HuH-7.5 (cell line): ENCODE data around the gene GDA.
"Not testable (repeated sequence)": the region's sequence is repeated elsewhere in the genome, so short reads cannot be mapped to it uniquely, and the experiment has no call there.

Source experiments
- DNase-seq: peaks from one replicate; pipeline ENCODE4 v3.0.0; 2011; ENCODE audit warnings: low spot score

GDA gene

DNA sequence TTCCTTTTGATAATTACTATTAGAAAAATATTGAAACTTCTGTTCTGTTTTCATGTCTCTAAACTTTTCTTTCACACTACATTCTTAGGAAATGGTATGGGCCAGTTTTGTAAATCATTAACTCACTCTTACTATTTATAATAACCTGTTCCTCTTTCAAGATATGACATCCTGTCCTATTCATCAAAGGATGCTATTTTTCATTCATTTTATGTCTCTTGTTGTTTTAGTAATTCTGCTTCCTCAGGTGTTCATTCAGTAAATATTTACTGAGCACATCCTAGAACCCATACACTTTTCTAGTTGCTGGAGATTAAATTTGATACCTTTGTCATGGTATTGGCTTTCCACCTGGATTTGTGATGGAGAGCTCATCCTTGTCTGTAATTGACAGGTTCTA is 58.0 kb downstream of the GDA start:
- DNase-seq, result no peak

DNA sequence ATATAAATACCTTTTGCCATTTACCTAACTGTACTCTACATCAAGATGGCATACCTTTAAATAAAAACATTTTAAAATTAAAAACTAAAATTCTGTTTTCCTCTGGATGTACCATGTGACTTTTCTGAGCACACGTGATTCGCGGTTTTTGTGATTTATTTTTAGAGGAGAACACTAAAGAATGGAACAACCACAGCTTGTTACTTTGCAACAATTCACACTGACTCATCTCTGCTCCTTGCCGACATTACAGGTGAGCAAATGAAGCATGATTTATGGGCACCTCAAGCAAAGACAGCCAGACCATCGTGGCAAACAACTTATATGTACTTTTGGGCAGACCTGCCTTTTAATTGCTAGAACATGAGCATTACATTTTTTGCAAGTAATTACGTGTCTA is 61.3 kb downstream of the GDA start:
- DNase-seq, result no peak

GRCh38 chr9:72211047-72211446 is 61.8 kb downstream of the GDA start:
- DNase-seq, result no peak

- DNase-seq, result no peak
These were observed 64.7 kb downstream of the GDA start for GRCh38 chr9:72213906-72214305.

DNA sequence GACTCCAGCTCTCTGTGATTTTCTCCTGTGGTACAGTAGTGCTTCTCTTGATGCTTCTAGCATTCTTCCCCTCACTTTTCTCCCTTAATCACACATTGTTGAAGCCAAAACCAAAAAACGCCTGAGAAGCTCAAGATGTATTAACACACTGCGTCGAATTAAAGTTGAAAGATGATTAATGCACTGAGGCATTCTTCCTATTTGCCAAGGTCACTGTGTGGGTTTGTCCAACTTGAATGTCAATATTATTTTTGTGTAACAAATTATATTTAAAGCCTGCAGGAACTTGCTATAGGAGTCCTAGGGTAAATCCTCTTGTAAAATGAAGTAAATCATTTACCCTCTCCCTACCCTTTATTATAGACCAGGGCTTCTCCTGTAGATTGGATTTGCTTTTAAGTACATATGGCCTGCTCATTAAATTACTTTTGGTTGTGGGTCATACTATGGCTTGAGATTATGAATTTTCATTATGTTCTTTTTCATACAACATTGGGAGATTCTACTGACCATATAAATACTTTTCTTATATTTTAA is 68.1 kb downstream of the GDA start:
- no peak for DNase-seq

DNA sequence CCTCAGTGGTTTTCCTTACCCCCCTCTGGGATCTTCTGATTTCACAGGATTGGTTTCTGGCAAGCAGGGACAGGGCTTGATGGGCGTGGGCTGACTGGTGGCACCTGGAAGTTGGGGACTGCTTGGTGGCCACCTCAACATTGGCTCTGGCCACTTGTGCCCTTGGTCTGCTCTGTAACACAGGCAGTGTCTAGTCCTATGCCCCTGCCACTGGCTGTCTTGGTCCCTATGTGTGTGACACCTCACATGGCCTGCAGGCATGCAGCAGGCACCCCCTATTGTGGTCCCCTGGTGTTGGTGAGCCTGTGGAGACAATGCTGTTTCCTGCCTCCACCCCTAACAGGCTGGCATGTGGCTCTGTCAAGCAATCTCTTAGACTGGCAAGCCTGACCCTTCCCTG is 71.3 kb downstream of the GDA start:
- DNase-seq, result no peak

DNA sequence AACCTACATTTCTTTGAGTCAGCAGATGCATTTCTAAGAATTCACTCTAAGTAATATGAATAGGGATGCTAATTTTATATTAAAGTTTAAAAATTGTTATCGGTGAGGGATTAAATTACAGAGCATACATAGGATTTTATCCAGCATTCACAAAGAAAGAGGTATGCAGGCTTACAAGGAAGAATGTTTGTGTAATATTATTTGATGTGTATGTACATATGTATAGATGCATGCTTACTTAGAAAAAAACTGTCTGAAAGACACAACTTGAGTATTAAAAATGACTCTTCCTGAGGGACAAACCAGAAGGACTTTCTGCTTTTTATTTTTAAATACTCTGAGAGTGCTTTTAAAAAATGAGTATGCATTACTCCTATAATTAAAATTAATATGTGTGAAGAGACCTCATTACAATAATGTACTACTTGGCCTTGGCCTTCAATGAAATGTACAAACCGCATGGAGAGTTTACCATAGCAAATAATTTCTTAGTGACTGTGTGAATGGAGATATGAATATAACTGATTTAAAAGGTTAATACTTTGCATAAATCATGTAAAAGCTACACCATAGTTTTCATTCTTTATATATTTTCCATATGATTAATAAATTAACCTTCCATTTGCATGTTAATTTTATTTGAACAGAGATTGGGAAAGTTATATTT is 77.0 kb downstream of the GDA start:
- DNase-seq, result no peak

GRCh38 chr9:72228282-72228681 is 79.0 kb downstream of the GDA start:
- no peak for DNase-seq

GRCh38 chr9:72232778-72233177 is 83.5 kb downstream of the GDA start:
- DNase-seq, result no peak

DNA sequence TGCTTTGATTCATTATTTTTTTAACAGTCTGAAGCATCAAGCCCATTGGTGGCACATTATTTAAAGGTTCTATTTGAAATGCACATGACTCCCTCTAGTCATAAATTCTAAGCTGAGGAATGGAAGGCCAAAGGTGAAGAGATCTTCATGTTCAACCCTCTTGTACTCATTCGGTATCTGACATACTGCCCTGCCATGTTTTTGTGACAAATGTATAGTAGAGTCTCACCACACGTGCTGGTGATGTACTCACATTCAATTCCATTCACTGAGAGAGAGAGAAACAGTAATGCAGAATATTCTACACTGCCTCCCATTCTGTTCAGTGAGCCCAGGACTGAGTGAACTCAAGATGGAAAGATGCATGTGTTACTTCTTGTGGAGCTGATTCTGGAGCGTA is 98.3 kb downstream of the GDA start:
- DNase-seq, result no peak

- no peak for DNase-seq
These were observed 102.3 kb downstream of the GDA start for GRCh38 chr9:72251589-72251988.

DNA sequence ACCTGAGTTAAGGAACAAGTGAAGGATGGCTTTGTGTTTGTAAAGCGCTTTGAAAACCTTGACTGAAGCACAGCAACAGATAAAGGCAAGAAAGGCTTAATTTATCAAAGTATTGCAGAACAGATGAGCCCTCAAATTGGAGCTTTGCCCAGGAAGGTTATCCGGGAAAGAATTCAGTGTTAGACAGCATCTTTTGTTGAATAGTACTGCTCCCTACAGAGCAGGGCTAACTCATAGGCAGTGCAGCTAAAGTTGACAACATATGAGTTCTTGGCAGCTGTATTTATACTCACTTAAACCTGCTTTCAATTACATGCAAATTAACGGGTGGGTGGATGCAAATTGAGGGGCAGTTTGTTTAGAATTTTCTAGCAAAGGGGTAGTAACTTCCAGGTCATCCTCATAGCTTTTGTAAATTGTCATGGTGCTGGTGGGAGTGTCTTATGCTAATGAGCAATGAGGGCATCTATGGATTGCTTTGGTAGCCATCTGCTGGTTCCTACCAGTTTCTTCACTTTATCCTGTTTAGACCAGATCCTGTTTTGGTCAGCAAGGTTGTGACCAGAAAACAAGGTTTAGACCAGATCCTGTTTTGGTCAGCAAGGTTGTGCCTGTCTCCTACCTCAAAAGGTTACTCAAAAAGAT is 105.8 kb downstream of the GDA start:
- no peak for DNase-seq

DNA sequence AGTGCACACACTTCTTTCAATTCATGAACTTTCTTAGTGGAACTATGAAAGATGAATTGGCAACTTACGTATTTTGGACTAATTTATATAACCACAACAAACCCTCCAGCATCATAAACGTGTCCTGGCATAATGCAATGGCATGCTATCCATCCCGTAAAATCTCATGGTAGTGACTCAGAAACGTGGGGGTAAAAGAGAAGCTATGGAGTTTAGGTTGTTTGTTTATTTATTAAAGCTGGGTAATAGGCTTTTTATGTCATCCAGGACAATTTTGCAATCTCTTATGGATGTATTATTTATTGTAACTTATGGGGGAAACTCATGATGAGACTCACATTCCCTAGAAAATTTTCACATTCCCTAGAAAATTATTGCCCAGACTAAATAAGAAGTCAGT is 106.3 kb downstream of the GDA start:
- no peak for DNase-seq

DNA sequence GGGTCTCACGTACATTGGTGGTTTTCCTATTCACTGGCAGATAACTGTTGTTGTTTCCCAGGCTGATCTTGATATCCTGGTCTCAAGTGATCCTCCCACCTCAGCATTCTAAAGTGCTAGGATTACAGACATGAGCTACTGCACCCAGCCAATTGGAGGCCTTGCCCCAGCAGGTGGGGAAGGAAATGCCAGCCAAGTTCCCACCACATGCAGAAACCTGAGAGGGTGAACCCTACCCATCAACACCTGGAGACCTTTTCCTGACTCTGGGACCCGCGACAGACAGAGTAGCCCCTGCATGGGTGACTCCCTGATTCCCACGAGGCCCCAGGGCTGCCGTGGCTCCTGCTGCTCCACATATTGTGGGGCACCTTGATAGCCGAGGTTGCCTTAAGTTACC is 107.7 kb downstream of the GDA start:
- DNase-seq, result no peak

GRCh38 chr9:72257814-72258213 is 108.6 kb downstream of the GDA start:
- DNase-seq, result no peak

DNA sequence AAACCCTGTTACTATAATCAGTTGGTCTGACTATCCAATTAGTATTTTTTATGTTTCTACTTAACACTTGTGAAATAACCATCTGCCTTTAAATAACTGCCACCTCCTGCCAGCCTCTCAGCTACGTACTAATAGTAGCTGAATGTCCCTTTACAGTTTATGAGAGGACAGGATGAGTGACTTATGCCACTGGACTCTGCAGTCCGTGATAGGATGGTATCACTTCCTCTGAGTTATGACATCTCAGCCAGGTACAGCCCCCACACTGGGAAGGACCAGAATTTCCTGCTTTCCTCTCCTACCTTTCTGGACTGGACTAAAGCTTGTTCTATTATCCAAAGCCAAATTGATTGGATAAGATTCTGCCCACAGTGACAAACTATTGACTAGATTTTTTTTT is 112.8 kb downstream of the GDA start:
- DNase-seq, result no peak

DNA sequence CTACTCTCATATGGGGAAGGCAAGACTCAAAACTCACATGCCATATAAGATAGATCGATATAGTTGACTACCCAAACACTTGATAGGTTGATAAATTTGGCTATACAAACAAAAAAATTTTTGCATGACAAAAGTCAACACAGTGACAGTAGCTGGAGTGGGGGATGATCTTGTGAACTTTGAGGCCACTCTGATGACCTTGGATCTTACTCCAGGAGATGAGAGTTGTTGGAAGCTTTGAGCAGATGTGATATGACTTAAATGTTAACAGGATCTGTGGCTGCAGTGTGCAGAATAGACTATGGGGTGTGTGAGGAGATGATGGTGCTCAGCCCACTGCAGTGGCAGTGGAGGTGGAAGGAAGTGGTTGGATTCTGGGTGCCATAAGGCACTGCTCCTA is 114.3 kb downstream of the GDA start:
- DNase-seq, result peak; percentile 29

- no peak for DNase-seq
These were observed 119.7 kb downstream of the GDA start for GRCh38 chr9:72268961-72269360.

DNA sequence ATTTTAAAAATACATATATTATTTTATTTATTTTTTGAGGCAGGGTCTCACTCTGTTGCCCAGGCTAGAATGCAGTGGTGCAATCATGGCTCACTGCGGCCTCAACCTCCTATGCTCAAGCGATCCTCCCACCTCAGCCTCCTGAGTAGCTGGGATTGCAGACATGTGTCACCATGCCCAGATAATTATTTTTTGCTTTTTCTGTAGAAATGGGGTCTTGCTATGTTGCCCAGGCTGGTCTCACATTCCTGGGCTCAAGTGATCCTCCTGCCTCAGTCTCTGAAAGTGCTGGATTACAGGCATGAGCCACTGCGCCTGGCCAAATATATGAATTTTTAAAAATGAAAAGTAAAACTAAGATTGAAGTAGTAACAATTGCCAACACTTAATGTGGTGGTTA is 121.1 kb downstream of the GDA start:
- DNase-seq, result not testable (repeated sequence)

DNA sequence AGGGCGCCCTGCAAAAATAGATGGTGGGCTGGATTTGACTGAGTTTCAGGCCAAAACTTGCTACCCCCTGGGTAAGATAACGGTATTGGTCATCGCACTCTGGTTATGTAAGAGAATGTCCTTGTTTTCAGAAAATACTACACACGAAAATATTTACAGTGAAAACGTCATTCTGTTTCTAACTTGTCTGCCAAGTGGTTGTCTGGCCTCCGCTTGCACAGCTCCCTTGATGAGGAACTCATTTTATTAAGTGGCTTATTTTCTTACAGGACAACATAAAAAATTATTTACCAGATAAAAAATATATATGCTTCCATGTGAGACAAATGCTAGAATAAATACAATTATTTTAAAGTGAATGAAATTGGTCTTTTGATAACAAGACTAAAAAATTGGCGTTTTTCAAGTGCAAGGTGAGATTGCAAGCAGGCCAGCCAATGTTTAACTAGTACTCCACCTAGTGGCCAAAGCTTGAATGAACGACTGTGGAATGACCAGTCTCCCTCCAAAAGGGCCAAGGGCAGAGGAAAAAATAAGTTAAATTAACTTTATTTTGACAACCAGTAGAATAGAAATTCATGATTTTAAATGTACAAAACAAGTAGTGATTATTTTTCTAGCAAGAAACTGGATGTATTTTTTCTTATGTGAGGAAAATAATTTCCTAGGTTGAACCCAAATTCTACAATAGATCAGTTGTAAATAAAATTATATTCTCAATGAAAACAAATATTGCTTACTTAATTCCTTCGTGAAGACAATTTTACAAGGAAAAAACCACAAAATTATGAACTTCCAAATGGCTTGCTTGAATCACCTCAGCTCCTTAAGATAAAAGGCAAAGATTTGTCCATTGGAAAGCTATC is 122.6 kb downstream of the GDA start:
- DNase-seq, result peak; percentile 51

DNA sequence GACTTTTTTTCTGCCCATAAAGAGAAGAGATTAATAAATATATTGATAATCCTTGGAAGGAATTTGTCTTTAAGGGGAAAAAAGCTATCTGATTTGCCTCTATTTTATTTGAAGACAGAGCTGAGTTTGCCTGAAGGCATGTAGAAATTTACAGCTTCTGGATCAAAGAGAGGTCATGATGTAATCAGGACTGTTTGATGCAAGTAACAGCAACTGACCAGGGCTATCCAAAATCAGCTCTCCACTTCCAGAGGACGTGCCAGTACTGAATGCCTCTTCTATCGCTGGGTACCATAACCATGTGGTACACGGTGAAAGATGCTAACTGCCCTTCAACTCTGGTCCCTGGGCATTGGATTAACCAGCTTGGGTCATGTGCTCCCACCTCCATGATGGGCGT is 125.2 kb downstream of the GDA start:
- no peak for DNase-seq

- no peak for DNase-seq
These were observed 125.7 kb downstream of the GDA start for GRCh38 chr9:72274916-72275315.

GRCh38 chr9:72276429-72276828 is 127.2 kb downstream of the GDA start:
- no peak for DNase-seq
